SJCRH30 (cell line): ENCODE measurements around the gene MMP27. TPM values are rescaled to one million over a fixed set of nuclear protein-coding genes. Genes with fewer than 3 reads are reported as not detected.
"Not testable (repeated sequence)": the region's sequence is repeated elsewhere in the genome, so short reads cannot be mapped to it uniquely, and the experiment has no call there.

Source experiments
- DNase-seq, 2 experiments: peaks; one replicate each; pipeline ENCODE4 v3.0.0-alpha.2; 2015 to 2020
- H3K27ac ChIP-seq: fragments of 250-450 bp; sonication (Bioruptor Pico); 2 replicates; pipeline ENCODE4 v1.5.1; 2020; ENCODE audit warnings: mild to moderate bottlenecking, moderate library complexity
- H3K27me3 ChIP-seq: fragments of 250-450 bp; sonication (Bioruptor Pico); 2 replicates; pipeline ENCODE4 v1.5.1; 2020; ENCODE audit warnings: mild to moderate bottlenecking, moderate library complexity
- H3K36me3 ChIP-seq: fragments of 250-450 bp; sonication (Bioruptor Pico); 2 replicates; pipeline ENCODE4 v1.5.1; 2020; ENCODE audit warnings: mild to moderate bottlenecking, moderate library complexity
- H3K4me1 ChIP-seq: fragments of 250-450 bp; sonication (Bioruptor Pico); 2 replicates; pipeline ENCODE4 v1.5.1; 2020; ENCODE audit warnings: mild to moderate bottlenecking, moderate library complexity
- H3K4me3 ChIP-seq: fragments of 250-450 bp; sonication (Bioruptor Pico); 2 replicates; pipeline ENCODE4 v1.5.1; 2020; ENCODE audit warnings: mild to moderate bottlenecking, moderate library complexity
- H3K9me3 ChIP-seq: fragments of 250-450 bp; sonication (Bioruptor Pico); replicated peaks from 2 replicates; pipeline ENCODE4 v1.5.1; 2020; ENCODE audit warnings: mild to moderate bottlenecking, moderate library complexity
- total RNA-seq: library from RNA; depleted of rRNA; stranded (reverse); fragments of >200 nt; shearing (Covaris generic); gene quantifications from 2 replicates; pipeline ENCODE4 v1.2.3, GENCODE V29; 2014; rRNA removed

MMP27 gene, protein sequence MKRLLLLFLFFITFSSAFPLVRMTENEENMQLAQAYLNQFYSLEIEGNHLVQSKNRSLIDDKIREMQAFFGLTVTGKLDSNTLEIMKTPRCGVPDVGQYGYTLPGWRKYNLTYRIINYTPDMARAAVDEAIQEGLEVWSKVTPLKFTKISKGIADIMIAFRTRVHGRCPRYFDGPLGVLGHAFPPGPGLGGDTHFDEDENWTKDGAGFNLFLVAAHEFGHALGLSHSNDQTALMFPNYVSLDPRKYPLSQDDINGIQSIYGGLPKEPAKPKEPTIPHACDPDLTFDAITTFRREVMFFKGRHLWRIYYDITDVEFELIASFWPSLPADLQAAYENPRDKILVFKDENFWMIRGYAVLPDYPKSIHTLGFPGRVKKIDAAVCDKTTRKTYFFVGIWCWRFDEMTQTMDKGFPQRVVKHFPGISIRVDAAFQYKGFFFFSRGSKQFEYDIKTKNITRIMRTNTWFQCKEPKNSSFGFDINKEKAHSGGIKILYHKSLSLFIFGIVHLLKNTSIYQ
- not detected in 2 replicates for total RNA-seq

DNA sequence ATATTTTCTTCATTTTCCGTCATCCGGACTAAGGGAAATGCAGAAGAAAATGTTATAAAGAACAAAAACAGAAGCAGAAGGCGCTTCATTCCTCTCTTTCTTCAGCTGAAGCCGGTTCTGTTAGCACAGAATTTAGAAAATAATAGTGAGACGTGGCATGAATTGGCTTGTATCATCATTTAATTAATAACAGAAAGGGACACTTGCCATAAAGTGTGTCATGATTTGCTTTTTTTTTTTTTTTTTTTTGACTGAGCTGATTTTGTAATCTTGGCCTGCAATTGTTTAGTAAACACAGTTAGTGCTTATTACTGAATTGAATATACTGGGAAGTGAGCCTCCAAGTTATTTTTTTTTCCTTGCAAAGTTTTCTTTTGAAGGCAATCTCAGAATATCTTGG lies at the start of gene MMP27:
TSS of gene MMP27 (minus strand) at position 144 of the 400 bp plus-strand sequence. CDS start at position 89, 55 bp downstream.
- Histone ChIP-seq H3K27me3 (no peaks in the 10 kb centered on the region), H3K9me3 (no peaks in the 10 kb centered on the region), H3K4me1 (no peaks in the 10 kb centered on the region), H3K27ac (no peak within 1 kb of the TSS), H3K4me3 (no peak within 1 kb of the TSS), H3K36me3 (no peaks in the 10 kb centered on the region)
- no peak for DNase-seq

DNA sequence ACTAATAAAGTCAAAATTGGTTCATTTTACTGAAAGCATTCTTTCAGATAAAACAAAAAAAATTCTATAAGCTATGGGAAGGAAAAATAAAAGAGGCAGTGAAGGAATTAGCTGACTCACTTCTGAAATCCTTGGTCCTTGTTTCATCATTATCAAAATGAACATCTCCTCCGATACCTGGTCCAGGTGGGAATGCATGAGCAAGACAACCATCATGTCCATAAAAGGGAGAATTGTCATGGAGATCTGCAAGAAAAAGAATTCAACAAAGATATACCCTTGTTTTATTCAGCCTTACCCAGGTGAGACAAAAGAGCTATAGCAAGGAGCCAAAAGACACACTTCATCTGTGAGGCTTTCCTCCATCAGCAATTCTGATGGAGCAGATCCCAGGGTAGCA lies 47.7 kb upstream of the MMP27 start:
- H3K9me3 ChIP-seq: no peaks in the 10 kb centered on the region
- DNase-seq: no peak
- H3K4me1 ChIP-seq: no peaks in the 10 kb centered on the region
- no peaks in the 10 kb centered on the region for H3K36me3 ChIP-seq
- H3K27me3 ChIP-seq: no peaks in the 10 kb centered on the region
- no peak overlapping the region for H3K4me3 ChIP-seq
- no peak overlapping the region for H3K27ac ChIP-seq

DNA sequence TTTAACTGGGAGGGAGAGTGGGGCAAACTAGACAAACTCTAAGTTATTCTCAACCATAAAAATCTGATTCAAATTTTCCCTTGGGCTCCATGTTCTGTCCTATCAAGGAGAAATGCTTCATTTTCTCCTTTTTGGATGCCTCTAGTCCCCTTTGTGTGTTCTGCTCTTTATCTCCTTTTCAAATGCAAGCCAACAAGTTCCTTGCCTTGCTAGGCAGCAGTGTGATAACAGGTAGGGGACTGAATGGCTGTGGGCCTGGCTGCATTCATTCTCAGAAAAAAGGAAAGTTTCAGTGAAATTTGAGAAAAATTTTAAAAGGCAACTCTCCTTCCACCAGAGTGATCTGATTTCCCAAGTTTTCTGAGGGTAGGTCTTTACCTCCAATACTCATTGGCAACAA lies 46.1 kb upstream of the MMP27 start:
- Histone ChIP-seq H3K36me3 (no peaks in the 10 kb centered on the region), H3K4me3 (no peak overlapping the region), H3K4me1 (no peaks in the 10 kb centered on the region), H3K27ac (no peak overlapping the region), H3K9me3 (no peaks in the 10 kb centered on the region), H3K27me3 (no peaks in the 10 kb centered on the region)
- no peak for DNase-seq

DNA sequence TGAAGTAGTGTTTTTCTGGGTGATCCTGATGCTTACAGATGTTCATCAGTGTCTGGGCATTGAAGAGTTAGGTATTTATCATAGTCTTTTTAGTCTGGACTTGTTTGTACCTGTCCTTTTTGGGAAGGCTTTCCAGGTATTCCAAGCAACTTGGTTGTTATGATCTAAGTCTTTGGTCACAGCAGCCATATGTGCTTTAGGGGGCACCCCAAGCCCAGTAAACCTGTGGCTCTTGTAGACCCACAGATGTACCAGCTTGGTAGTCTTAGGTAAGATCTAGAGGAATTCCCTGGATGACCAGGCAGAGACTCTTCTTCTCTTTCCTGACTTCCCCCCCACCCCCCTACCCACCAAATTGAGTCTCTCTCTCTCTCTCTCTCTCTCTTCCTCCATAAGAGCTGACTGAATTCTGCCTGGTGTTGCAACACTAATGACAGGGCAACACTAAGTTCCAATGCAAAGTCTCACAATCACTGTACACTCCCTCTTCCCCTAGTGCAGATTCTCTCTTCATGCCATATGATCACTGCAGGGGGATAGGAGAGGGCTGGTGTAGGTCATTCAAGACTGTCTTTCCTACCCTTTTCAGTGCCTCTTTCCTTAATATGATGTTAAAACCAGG lies 43.6 kb upstream of the MMP27 start:
- Histone ChIP-seq H3K9me3 (no peaks in the 10 kb centered on the region), H3K27me3 (no peaks in the 10 kb centered on the region), H3K4me1 (no peaks in the 10 kb centered on the region)

DNA sequence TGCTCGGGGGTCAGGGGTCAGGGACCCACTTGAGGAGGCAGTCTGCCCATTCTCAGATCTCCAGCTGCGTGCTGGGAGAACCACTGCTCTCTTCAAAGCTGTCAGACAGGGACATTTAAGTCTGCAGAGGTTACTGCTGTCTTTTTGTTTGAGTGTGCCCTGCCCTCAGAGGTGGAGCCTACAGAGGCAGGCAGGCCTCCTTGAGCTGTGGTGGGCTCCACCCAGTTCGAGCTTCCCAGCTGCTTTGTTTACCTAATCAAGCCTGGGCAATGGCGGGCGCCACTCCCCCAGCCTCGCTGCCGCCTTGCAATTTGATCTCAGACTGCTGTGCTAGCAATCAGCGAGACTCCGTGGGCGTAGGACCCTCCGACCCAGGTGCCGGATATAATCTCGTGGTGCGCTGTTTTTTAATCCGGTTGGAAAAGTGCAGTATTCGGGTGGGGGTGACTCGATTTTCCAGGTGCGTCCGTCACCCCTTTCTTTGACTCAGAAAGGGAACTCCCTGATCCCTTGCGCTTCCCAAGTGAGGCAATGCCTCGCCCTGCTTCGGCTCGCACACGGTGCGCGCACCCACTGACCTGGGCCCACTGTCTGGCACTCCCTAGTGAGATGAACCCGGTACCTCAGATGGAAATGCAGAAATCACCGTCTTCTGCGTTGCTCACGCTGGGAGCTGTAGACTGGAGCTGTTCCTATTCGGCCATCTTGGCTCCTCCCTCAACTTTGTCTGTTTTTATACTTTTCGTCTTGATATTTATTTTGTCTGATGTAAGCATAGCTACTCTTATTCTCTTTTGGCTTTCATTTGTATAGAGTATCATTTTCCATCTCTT lies 41.4 kb upstream of the MMP27 start:
- not testable (repeated sequence) for H3K9me3 ChIP-seq, H3K4me1 ChIP-seq, H3K36me3 ChIP-seq, H3K27me3 ChIP-seq
- peak overlapping the region; percentile 43 for H3K27ac ChIP-seq
- DNase-seq: peak; percentile 10 to 27
- peak overlapping the region; percentile 59 for H3K4me3 ChIP-seq

More for the DNA sequence above, 43.6 kb upstream of the MMP27 start:
- no peak for DNase-seq
- H3K4me3 ChIP-seq: no peak overlapping the region
- no peaks in the 10 kb centered on the region for H3K36me3 ChIP-seq
- no peak overlapping the region for H3K27ac ChIP-seq

DNA sequence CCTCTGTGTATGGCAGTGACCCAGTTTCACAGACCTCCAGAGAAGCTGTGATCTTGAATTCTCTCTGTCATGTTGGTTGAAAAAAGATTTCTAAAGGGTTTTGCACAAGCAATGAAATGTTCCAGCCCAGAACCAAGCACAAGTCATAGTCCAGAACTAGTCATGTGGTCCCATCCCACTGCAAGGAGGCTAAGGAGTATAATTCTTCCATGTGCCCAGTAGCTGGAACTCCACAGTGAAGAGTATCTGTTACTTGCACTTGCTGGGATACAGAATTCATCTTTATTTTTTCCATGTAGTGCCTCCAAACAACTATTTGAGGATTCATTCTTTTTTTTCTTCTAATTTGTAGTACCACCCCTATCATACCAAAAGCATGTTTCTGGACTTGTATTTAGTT lies 29.1 kb upstream of the MMP27 start:
- H3K27me3 ChIP-seq: no peaks in the 10 kb centered on the region
- no peak overlapping the region for H3K27ac ChIP-seq
- H3K36me3 ChIP-seq: no peaks in the 10 kb centered on the region
- no peaks in the 10 kb centered on the region for H3K9me3 ChIP-seq
- DNase-seq: no peak
- H3K4me1 ChIP-seq: no peaks in the 10 kb centered on the region
- no peak overlapping the region for H3K4me3 ChIP-seq

DNA sequence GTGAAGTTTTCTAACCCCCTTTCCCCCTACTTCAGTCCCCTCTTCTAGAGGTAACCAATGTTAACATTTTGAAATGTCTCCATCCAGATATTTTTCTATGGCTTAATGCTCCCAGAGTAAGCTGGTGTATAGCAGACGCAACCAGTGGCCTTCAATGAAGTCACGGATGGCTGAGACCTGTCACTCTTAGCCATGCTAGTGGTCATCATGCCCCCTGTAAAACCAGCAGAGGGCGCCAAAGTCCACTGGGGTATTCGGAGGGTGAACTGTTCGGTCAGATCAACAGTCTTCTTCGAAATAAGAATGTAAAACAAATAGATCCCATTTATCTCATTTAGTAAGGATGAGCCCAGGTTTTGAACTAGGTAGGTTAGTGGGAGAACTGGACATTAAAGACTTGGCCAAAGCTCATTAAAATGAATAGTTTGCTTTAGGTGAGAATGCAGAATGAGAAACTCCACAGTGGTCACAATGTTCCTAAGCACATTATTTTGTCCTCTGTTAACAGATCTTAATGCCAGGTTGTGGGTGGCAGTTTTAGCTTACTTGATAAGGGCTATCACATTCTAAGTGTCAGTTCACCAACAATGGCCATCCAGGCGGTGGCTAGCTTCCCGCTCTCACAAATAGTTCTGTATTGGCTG lies 27.8 kb upstream of the MMP27 start:
- H3K4me1 ChIP-seq: no peaks in the 10 kb centered on the region
- DNase-seq: peak; percentile 51 to 76
- no peaks in the 10 kb centered on the region for H3K36me3 ChIP-seq
- H3K27me3 ChIP-seq: no peaks in the 10 kb centered on the region
- no peak overlapping the region for H3K27ac ChIP-seq
- H3K9me3 ChIP-seq: no peaks in the 10 kb centered on the region
- H3K4me3 ChIP-seq: no peak overlapping the region

DNA sequence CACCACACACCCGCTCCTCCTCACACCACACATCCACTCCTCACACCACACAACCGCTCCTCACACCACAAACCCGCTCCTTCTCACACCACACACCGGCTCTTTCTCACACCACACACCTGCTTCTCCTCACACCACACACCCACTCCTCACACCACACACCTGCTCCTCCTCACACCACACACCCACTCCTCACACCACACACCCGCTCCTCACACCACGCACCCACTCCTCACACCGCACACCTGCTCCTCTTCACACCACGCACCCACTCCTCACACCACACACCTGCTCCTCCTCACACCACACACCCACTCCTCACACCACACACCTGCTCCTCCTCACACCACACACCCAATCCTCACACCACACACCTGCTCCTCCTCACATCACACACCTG lies 25.4 kb upstream of the MMP27 start:
- not testable (repeated sequence) for H3K4me3 ChIP-seq, H3K4me1 ChIP-seq, H3K27ac ChIP-seq, DNase-seq, H3K36me3 ChIP-seq, H3K9me3 ChIP-seq, H3K27me3 ChIP-seq

DNA sequence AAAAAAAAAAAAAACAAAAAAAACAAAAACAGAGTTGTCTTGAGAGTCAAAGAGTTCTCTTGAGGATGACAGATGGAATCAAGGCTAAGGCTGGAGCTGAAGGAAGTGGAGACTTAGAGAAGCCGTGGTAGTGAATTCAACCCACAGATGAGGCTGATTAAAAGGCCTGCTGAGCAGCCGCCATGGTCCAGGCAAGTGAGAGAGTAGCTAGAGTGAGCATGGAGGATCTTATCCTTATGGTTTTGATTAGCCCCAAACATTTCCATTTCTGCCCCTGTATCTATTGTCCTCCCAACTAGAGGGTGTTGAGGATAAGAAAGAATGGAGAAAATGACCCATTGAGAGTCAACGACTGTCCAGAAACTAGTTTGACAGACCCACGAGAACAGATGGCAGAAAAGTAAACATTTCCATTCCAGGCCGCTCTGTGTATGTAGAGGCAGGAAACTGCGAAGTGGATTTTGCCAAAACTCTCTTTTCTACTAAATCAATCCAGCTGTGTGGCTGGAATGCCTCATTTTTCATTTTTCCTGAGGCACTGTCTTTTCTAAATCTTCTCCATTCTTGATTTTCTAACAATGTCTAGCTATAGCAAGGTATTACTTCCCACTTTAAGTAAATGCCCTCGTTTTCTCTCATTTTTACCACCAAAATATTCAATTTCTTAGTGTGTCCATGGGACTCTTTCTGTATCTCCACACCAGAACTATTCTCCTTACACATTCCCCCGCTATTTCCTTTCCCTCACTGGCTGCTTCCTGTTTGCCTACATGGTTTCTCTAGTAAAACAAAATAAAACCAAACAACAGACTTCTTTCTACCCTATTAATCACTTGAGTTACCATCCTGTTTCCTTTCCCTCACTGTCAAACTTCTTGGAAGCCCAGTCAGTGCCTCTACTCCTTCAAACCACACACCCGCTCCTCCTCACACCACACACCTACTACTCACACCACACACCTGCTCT lies 24.6 kb upstream of the MMP27 start:
- peak in 1 of 2 experiments; percentile 16 for DNase-seq
- Histone ChIP-seq H3K4me1 (no peaks in the 10 kb centered on the region), H3K9me3 (no peaks in the 10 kb centered on the region), H3K4me3 (no peak overlapping the region), H3K27ac (no peak overlapping the region), H3K27me3 (no peaks in the 10 kb centered on the region), H3K36me3 (no peaks in the 10 kb centered on the region)

DNA sequence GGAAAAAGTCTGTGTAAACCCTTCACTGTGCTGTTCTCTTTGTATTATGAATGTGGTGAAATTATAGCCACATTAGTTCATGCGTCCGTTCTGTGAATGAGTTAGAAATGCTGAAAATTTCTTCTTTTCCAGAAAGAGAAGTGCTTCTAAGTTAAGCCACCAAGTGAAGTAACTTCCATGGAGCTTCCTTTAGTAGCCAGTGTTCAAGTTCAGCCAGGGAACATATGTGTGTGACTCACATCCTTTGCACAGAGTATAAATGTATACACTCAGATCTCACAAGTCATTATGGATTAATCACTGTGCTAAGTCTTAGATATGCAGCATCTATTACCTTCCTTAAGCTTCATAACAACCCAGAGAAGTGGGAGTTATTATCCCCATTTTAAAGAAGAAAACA lies 22.3 kb upstream of the MMP27 start:
- Histone ChIP-seq H3K36me3 (no peaks in the 10 kb centered on the region), H3K4me3 (no peak overlapping the region), H3K27ac (no peak overlapping the region), H3K4me1 (no peaks in the 10 kb centered on the region), H3K27me3 (no peaks in the 10 kb centered on the region), H3K9me3 (no peaks in the 10 kb centered on the region)
- DNase-seq: no peak

DNA sequence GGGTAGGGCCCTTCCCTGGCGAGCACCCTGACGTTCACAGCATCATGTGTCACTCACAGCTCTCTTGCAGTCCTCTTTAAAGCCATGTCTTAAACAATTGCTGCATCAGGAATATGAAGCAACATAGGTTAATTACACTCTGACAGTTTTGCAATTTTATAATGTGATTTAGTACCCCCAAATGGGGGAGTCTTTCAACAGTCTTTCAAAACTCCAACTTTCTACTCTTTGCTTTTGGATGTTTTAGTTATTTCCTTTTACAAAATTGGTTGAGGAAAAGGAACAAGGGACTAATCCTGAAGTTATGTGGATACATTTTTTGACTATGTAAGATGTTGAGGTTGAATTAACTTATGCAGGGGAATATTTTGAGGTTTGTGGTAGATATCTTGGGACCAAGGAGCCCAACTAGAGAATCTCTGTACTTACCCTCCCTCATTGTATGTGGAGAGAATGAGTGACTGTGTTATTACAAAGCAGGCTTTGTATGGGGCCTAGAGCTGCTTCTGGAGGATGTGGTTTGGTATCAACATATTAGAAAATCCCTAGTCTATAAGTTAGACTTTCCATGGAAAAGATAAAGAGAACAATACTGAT lies 19.4 kb upstream of the MMP27 start, which contains the start of gene MMP8:
TSS of gene MMP8 (minus strand) at position 51 of the 597 bp plus-strand sequence. CDS start 99 bp downstream, outside the sequence.
- Histone ChIP-seq H3K36me3 (no peaks in the 10 kb centered on the region), H3K4me1 (no peaks in the 10 kb centered on the region), H3K4me3 (no peak within 1 kb of the TSS), H3K27ac (no peak within 1 kb of the TSS), H3K27me3 (no peaks in the 10 kb centered on the region), H3K9me3 (no peaks in the 10 kb centered on the region)
- no peak for DNase-seq

DNA sequence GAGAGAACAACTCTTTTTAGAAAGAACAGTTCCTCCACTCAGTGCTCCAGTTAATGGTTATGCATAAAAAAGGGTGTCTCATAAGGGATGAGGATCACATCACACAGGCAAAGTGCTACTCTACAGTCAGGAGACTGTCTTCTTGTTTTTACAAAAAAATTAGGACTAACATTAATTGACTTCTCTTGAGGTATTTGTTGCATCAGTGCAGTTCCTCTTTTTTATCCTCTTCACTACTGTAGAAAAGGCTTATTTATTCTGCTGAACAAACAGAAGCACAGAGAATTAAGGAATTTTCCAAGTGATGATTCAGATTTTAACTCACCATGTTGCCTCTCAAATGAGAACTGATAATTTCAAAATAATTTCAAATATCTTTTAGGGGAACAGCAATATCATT lies 17.3 kb upstream of the MMP27 start:
- no peaks in the 10 kb centered on the region for H3K9me3 ChIP-seq
- DNase-seq: no peak
- H3K36me3 ChIP-seq: no peaks in the 10 kb centered on the region
- H3K27me3 ChIP-seq: no peaks in the 10 kb centered on the region
- no peak overlapping the region for H3K4me3 ChIP-seq
- no peak overlapping the region for H3K27ac ChIP-seq
- no peaks in the 10 kb centered on the region for H3K4me1 ChIP-seq

DNA sequence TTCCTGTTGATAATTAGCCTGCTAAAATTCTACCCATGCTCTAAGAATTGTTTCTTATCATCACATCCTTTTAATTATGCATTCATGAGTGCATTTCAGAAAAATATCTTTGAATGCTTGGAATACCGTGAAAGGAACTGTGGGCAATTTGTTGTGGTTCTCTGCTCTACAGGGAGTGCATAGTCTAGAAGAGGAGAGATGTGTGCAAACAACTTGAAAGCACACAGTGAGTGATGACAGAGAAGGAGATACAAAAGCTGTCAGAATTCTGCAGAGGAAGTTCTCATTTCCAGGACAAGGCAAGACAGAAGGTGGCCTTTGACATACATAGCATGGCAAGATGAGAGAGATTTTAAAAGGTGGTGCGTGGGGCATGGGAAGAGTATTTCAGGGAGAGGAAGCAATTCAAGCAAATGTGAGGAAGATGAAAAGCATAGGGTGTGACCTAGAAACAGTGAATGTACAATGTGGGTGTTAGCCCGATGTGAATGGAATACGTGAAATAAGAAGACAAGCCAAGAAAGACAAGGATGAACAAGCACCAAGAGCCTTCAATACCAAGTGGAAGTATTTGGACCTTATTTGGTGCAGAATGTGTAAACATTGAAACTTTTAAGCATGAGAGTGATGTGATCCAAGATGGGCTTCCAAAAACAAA lies 14.2 kb upstream of the MMP27 start:
- Histone ChIP-seq H3K36me3 (no peaks in the 10 kb centered on the region), H3K9me3 (no peaks in the 10 kb centered on the region), H3K4me1 (no peaks in the 10 kb centered on the region), H3K27ac (no peak overlapping the region), H3K27me3 (no peaks in the 10 kb centered on the region), H3K4me3 (no peak overlapping the region)
- DNase-seq: no peak
